Activated CD4-positive, alpha-beta T cell treated with anti-CD3 and anti-CD28 coated beads, Interleukin-2, Interleukin-4, amounts not matched to agents 100 ng/mL and 50 ng/mL, durations not matched to agents 16 hours and 8 hours (primary cell): ENCODE measurements around the gene NLK.

Experiments used
- DNase-seq: peaks from one replicate; pipeline ENCODE4 v3.0.0-alpha.2; 2020; ENCODE audit warnings: low spot score

NLK gene

GRCh38 chr17:28040406-28040805 lies 2.1 kb upstream of the NLK start:
- no peak for DNase-seq

GRCh38 chr17:28041068-28041843 lies 1.2 kb upstream of the NLK start:
- peak; percentile 99 for DNase-seq

DNA sequence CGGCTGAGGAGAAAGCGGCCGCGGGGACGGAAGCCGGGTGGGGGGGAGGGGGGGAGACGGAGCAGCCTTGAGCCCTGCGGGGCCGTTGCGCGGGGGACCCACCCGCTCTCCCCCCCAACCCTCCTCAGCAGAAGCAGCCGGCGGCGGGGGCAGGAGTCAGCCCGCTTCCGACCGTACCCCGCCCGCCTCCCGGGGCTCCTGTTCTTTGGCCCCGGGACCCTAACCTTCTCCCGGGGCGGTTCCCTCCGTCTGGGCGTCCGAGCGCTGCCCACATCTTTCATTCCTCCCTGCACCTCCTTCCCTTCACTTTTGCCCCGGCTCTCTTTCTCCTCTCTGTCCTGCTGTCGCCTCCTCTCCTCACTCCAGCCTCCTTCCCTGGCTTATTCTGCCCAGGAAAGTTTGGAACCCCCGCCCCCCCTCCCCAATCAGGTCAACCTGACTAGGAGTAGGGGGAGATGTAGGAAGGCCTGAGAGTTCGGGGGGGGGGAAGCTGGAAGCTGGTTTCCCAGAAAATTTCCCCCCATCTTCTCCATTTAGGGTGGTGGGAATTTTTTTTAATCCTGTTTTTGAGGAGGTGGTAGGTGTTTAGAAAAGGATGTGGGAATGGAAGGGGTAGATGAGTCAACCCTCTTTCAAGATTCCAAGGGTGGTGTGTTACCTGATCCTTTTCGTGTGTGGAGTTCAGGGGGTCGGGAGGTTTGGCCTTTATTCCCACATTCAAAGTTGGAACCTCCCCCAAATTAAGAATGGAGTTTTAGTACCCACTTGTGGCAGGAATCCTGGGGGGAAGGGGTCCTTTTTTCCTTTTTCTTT lies 427 bp upstream of the NLK start:
- no peak for DNase-seq

DNA sequence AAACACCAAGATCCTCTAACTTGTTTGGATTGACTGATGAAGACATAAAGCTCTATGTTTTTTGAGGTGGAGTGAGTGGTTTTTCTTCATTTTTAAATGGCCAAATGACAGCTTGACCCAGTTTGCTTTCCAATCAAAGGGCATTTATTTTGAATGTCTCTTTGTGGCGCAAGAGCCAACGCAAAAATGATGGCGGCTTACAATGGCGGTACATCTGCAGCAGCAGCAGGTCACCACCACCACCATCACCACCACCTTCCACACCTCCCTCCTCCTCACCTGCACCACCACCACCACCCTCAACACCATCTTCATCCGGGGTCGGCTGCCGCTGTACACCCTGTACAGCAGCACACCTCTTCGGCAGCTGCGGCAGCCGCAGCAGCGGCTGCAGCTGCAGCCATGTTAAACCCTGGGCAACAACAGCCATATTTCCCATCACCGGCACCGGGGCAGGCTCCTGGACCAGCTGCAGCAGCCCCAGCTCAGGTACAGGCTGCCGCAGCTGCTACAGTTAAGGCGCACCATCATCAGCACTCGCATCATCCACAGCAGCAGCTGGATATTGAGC lies 329 bp downstream of the NLK start:
- no peak for DNase-seq

- no peak for DNase-seq
Measured at GRCh38 chr17:28043296-28043695, 819 bp downstream of the NLK start.

DNA sequence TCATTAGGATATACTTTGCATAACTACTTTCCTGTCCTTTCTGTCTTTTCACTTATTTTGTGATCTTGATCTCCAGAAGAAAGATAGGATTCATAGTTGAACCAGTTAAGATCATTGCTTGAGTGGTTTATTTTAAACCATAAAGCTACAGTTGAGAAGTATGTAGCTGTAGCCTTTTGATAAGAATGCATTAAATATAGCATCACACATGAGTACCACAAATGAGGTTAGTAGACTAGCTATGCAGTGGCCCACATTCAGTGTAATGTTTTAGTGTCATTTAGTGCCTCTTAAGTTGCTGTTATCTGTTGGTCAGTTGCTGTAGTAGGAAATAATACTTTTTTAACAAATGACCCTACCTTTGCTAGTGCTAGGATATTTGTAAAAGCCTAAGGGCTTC lies 1.3 kb downstream of the NLK start:
- DNase-seq = no peak

DNA sequence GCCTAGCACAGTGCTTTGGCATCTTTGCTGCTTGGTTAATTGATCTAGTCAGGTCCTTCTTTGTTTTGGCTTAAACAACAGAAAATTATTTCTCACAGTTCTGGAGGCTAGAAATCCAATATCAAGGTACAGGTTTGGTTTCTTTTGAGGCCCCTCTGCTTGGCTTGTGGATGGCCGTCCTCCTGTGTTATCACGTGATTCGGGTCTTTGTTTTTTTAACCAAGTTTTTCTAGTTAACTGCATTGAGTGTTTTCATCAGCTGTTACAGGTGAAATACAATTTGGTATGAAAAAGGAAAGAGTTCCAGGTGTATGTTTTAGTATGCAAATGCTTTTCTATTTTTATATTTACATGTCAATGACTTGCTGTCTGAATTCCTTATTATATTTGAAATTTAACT lies 2.8 kb downstream of the NLK start:
- DNase-seq = no peak

GRCh38 chr17:28046034-28046825 lies 3.8 kb downstream of the NLK start:
- peak; percentile 59 for DNase-seq

DNA sequence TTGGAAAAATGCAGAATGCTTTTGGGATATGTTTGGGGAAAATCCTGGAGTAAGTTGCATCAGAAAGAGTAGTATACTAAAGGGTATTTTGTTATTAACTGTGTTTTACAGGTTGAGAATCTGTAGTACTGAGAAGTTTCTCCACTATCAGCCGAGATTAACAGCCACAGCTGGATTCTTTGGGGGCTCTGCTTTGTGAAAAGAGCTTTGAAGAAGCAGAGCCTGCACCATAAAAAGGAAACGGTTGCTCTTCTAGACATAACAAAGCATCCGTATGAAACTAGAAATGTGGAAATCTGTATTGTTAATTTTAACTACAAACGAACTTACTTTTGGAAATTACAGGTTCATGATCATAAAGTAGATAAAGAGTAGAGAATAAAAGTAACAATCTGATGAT lies 5.3 kb downstream of the NLK start:
- no peak for DNase-seq

GRCh38 chr17:28049071-28049470 lies 6.6 kb downstream of the NLK start:
- DNase-seq = no peak

- no peak for DNase-seq
Measured at GRCh38 chr17:28053044-28053670, 10.7 kb downstream of the NLK start.

DNA sequence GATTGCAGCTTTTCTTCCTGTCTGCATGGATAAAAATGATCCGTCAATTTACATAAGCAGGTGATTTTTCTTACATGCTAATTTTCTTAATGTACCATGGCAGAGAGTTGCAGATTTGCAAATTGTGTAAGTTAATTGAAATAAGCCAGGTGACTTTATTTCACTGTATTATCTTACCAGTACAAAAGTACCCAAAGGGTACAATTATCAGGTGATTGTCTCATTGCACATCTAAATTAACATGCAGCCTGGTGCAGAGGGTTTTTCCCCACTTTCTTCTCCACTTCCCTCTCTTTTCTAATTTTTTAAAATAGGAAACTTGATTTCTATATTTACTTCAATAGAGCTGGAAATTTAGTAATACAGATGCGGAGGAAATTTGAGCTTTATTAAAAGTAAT lies 11.2 kb downstream of the NLK start:
- no peak for DNase-seq

- no peak for DNase-seq
Measured at GRCh38 chr17:28055546-28056275, 13.2 kb downstream of the NLK start.

DNA sequence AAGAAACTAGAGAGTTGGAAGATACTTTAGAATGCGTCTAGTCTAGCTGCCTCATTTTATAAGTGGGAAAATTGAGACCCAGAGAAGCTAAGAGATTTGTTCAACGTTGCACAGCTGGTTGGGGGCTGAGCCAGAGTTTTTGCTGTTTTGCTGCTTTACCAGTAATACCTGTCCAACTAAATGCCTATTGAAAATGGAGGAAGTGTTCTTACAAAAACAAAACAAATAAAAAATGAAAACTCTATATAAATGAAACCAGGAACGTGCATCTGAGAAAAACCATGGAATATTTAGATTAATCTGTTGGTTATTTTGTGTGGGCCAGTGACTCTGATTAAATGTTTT lies 13.8 kb downstream of the NLK start:
- no peak for DNase-seq

- DNase-seq = peak; percentile 76
Measured at GRCh38 chr17:28057731-28058246, 15.3 kb downstream of the NLK start.

DNA sequence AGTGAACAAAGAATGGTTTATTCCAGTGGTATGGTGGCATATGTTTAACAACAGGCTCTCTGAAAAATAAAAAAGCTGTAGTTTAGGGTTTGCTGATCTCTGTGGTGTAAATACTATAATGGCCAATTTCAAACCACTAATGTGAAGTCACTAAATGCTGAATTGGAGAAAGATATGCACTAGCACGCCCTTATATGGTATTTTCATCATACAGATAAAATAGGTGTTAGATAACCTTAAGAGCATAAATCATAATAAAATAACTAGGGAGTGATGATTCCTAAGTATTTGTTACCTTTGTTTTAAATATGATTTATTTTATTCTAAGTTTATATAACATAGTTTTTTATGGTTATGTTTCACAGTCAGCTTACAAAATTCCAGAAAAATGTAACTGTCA lies 17.2 kb downstream of the NLK start:
- DNase-seq = no peak

- no peak for DNase-seq
Measured at GRCh38 chr17:28065706-28066105, 23.2 kb downstream of the NLK start.

DNA sequence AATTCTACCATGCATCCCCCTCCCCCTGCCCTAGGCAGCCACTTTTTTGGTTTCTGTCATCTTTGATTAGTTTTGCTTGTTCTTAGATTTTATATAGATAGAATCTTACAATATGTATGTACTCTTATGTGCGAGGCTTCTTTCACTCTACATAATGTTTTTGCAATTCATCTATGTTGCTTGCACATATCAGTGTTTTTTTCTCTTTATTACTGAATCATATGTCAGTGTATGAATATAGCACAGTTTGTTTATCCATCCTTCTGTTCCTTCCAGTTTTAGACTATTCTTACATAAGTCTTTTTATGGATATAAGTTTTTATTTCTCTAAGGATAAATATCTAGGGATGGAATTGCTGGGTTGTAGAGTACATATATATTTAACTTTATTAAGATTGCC lies 26.6 kb downstream of the NLK start:
- DNase-seq = no peak

DNA sequence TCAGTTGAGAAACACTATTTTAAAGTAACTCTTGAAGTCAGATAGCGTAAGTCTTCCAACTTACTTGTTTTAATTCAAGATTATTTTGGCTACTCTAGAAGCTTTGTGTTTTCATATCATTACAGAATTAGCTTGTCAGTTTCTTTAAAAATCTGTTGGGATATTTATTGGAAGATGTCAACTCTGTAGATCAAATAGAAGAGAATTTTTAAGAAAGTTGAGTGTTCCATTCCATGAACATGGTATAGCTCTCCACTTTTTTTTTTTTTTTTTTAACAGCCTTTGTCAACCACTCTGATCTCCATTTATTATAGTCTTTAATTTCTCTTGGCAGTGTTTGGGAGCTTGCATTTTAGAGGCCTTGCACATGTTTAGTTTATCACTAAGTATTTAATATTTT lies 28.7 kb downstream of the NLK start:
- no peak for DNase-seq

DNA sequence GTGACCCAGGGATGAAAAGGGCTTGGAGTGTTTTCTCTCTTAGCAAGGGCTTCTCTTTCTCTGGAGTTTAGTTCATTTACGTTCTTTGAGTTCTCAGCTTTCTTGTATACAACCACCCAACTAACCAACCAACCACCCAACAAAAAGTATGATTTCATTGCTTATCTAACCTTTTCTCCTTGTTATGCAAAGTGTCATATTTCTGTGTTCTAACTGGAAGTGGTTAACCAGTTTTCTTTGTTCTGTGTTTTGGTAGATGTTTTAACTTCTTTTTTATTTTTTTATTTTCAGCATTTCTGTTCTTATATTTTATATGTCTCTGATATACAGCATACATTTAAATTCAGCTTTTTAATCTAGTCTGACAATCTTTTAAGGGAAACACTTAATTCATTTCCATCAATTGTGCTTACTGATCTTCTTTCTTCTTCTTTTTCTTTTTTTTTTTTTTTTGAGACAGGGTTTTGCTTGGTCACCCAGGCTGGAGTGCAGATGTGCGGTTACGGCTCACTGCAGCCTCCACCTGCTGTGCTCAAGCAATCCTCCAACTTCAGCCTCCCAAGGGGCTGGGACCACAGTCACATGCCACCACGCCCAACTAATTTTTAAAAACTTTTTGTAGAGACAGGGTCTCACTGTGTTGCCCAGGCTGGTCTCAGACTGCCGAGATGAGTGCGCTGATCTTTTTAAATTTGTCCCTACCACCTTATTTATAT lies 29.6 kb downstream of the NLK start:
- DNase-seq = no peak
